MM.1S (cell line): ENCODE measurements around the gene NFKB1.

Source experiments
- DNase-seq: peaks from one replicate; pipeline ENCODE4 v3.0.0-alpha.2; 2015
- H2AFZ ChIP-seq: fragments of 300-600 bp; sonication (generic); 2 replicates; pipeline ENCODE4 v1.6.0; 2016; ENCODE audit warnings: antibody characterized with exemption, low read length
- H3F3A ChIP-seq: fragments of 300-600 bp; sonication (generic); 2 replicates; pipeline ENCODE4 v1.6.1; 2016; ENCODE audit warnings: mild to moderate bottlenecking, antibody characterized with exemption, low read length, moderate library complexity, mixed read lengths; ENCODE audit not compliant: insufficient read depth
- H3K27ac ChIP-seq: fragments of 300-600 bp; sonication (generic); 2 replicates; pipeline ENCODE4 v1.5.1; 2016; ENCODE audit warnings: mild to moderate bottlenecking, low read length
- H3K27me3 ChIP-seq: fragments of 300-600 bp; sonication (generic); replicated peaks from 2 replicates; pipeline ENCODE4 v1.6.0; 2016; ENCODE audit warnings: low read length; ENCODE audit not compliant: insufficient read depth
- H3K36me3 ChIP-seq: fragments of 300-600 bp; sonication (generic); replicated peaks from 2 replicates; pipeline ENCODE4 v1.6.1; 2016; ENCODE audit warnings: mild to moderate bottlenecking, low read length, mixed read lengths; ENCODE audit not compliant: insufficient read depth
- H3K4me1 ChIP-seq: fragments of 300-600 bp; sonication (generic); 2 replicates; pipeline ENCODE4 v1.6.1; 2016; ENCODE audit warnings: low read length, mixed read lengths
- H3K4me2 ChIP-seq: fragments of 300-600 bp; sonication (generic); 2 replicates; pipeline ENCODE4 v1.6.0; 2016; ENCODE audit warnings: low read depth, low read length
- H3K4me3 ChIP-seq: fragments of 300-600 bp; sonication (generic); 2 replicates; pipeline ENCODE4 v1.5.1; 2016; ENCODE audit warnings: low read length, mixed read lengths
- H3K79me2 ChIP-seq: fragments of 300-600 bp; sonication (generic); 2 replicates; pipeline ENCODE4 v1.6.1; 2016; ENCODE audit warnings: mixed run types, low read length, mixed read lengths
- H3K9ac ChIP-seq: fragments of 300-600 bp; sonication (generic); 2 replicates; pipeline ENCODE4 v1.6.1; 2016; ENCODE audit warnings: low read length, mixed read lengths
- H3K9me2 ChIP-seq: fragments of 300-600 bp; sonication (generic); replicated peaks from 2 replicates; pipeline ENCODE4 v1.6.1; 2016; ENCODE audit warnings: mild to moderate bottlenecking, low read length, mixed read lengths; ENCODE audit not compliant: insufficient read depth
- H3K9me3 ChIP-seq: fragments of 300-600 bp; sonication (generic); replicated peaks from 2 replicates; pipeline ENCODE4 v1.6.1; 2016; ENCODE audit warnings: mild to moderate bottlenecking, low read length, mixed read lengths; ENCODE audit not compliant: insufficient read depth
- H4K20me1 ChIP-seq: fragments of 300-600 bp; sonication (generic); 2 replicates; pipeline ENCODE4 v1.6.1; 2016; ENCODE audit warnings: mild to moderate bottlenecking, low read length, moderate library complexity, mixed read lengths; ENCODE audit not compliant: insufficient read depth
- CTCF ChIP-seq: fragments of 300-600 bp; sonication (generic); IDR thresholded peaks from 2 replicates; pipeline ENCODE4 v1.5.1; 2016; ENCODE audit warnings: antibody characterized with exemption, low read length, mixed read lengths
- EZH2 ChIP-seq: fragments of 300-600 bp; sonication (generic); optimal IDR thresholded peaks from 2 replicates; pipeline ENCODE3; 2017; ENCODE audit warnings: low read depth, mild to moderate bottlenecking, antibody characterized with exemption, low read length, mixed read lengths
- EZH2phosphoT487 ChIP-seq: fragments of 300-600 bp; sonication (generic); IDR thresholded peaks from 2 replicates; pipeline ENCODE4 v1.6.1; 2018; ENCODE audit warnings: antibody characterized with exemption, low read length

The NFKB1 gene

DNA sequence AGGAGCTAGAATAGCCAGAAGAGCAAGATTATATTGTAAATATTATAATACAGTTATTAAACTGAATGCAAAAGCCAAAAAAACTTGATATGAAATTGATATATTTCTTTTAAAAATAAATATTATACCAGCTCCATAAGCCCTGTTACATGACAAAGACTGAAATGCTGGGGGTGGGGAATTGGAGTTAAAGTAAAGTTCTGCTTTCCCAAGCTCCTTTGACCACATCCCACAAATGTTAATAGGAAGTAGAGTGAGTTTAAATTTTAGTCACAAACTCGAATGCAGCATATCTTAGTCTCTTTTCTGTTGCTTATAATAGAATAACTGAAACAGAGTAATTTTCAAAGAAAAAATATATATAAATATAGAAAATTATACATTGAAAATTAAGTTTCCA lies 46.9 kb upstream of the NFKB1 start:
- Histone ChIP-seq H3K36me3 (no peaks in the 10 kb centered on the region), H3K9me2 (no peaks in the 10 kb centered on the region), H3K27me3 (no peaks in the 10 kb centered on the region), H3F3A (no peaks in the 10 kb centered on the region), H2AFZ (no peak overlapping the region), H3K4me1 (no peaks in the 10 kb centered on the region), H3K4me2 (no peak overlapping the region), H3K9ac (no peak overlapping the region), H3K4me3 (no peak overlapping the region), H3K79me2 (no peaks in the 10 kb centered on the region), H4K20me1 (no peaks in the 10 kb centered on the region), H3K9me3 (no peaks in the 10 kb centered on the region), H3K27ac (no peak overlapping the region)
- no peak for DNase-seq
- no peak for TF ChIP-seq CTCF
- no peak for TF ChIP-seq EZH2
- no peak for TF ChIP-seq EZH2phosphoT487

GRCh38 chr4:102454981-102455685 lies 46.0 kb upstream of the NFKB1 start:
- H3K9me2 ChIP-seq = no peaks in the 10 kb centered on the region
- H3K9ac ChIP-seq = no peak overlapping the region
- no peaks in the 10 kb centered on the region for H3F3A ChIP-seq
- no peaks in the 10 kb centered on the region for H4K20me1 ChIP-seq
- no peak for DNase-seq
- H3K4me1 ChIP-seq = no peaks in the 10 kb centered on the region
- no peak overlapping the region for H3K4me2 ChIP-seq
- H2AFZ ChIP-seq = no peak overlapping the region
- H3K36me3 ChIP-seq = no peaks in the 10 kb centered on the region
- no peak overlapping the region for H3K27ac ChIP-seq
- H3K9me3 ChIP-seq = no peaks in the 10 kb centered on the region
- no peaks in the 10 kb centered on the region for H3K79me2 ChIP-seq
- H3K4me3 ChIP-seq = no peak overlapping the region
- no peaks in the 10 kb centered on the region for H3K27me3 ChIP-seq
- TF ChIP-seq EZH2phosphoT487 (no peak), CTCF (no peak), EZH2 (no peak)

DNA sequence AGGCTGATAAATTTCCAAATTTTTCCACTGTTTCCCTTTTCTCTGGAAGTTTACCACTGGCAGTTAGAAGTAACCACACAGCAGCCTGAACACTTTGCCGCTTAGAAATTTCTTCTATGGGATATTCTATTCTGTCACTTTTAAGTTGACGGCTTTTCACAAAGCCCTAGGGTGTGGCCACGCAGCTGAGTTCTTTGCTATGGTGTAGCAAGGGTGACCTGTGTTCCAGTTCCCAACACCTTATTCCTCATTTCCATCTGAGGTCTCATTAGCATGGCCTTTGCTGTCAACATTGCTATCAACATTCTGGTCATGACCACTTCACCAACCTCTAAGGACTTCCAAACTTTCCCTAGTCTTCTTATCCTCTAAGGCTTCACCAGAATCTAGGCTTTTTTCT lies 45.4 kb upstream of the NFKB1 start:
- no peaks in the 10 kb centered on the region for H3K9me2 ChIP-seq
- no peak overlapping the region for H2AFZ ChIP-seq
- H3K79me2 ChIP-seq = no peaks in the 10 kb centered on the region

More for the DNA sequence above, 45.4 kb upstream of the NFKB1 start:
- H3K36me3 ChIP-seq = no peaks in the 10 kb centered on the region
- no peak overlapping the region for H3K4me2 ChIP-seq
- no peaks in the 10 kb centered on the region for H4K20me1 ChIP-seq
- no peak overlapping the region for H3K4me3 ChIP-seq
- no peaks in the 10 kb centered on the region for H3K27me3 ChIP-seq
- H3F3A ChIP-seq = no peaks in the 10 kb centered on the region
- H3K4me1 ChIP-seq = no peaks in the 10 kb centered on the region
- no peak overlapping the region for H3K9ac ChIP-seq
- no peaks in the 10 kb centered on the region for H3K9me3 ChIP-seq
- DNase-seq = no peak
- TF ChIP-seq EZH2 (no peak), CTCF (no peak), EZH2phosphoT487 (no peak)
- H3K27ac ChIP-seq = no peak overlapping the region
